ENCODE data around the gene ERC2.
"Not testable (repeated sequence)": the region's sequence is repeated elsewhere in the genome, so short reads cannot be mapped to it uniquely, and the experiment has no call there.

Gene ERC2

DNA sequence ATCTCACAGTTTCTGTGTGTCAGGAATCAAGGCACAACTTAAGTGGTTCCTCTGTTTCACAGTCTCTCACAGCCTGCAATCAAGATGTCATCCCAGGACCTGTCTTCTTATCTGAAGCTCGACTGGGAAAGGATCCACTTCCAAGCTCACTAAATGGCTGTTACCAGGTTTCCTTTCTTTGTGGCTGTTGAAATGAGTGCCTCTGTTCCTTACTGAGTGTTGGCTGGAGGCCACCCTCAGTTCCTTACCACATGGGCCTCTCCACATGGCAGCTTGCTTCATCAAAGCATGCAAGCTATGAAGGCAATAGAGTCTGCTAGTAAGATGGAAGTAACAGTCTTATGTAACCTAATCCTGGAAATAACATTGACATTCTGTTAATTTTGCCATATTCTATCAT is 174.0 kb downstream of the ERC2 start:
- Mint-ChIP-seq H3K27ac (no peak overlapping the region), H3K36me3 (ENCODE audit: low read depth) (no peaks in the 10 kb centered on the region), H3K27me3 (peaks cover 30% of the 10 kb centered on the region), H3K9me3 (peaks cover 2% of the 10 kb centered on the region), H3K4me1 (ENCODE audit: low read depth) (peaks cover 10% of the 10 kb centered on the region), H3K4me3 (no peak overlapping the region)
- DNase-seq, result no peak

DNA sequence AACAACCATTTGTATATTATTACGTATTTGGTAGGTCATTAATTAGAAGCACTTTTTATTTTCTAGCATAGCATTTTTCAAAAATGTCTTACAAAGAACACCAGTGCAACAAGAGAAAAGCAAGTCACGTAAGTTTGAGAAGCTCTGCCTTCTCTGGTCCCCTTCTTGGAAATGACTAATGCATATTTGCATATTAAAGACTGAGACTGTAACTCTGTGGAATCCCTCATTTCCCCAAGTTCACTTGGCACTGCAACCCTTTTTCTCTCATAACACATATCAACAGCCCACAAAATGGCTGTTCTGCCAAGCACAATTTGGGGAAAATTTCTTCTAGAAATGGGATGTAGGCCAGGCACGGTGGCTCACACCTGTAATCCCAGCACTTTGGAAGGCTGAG is 176.3 kb downstream of the ERC2 start:
- no peak overlapping the region for H3K4me3 Mint-ChIP-seq
- no peak for DNase-seq
- no peaks in the 10 kb centered on the region for H3K9me3 Mint-ChIP-seq
- peaks cover 21% of the 10 kb centered on the region for H3K27me3 Mint-ChIP-seq
- H3K27ac Mint-ChIP-seq, result no peak overlapping the region
- peaks cover 10% of the 10 kb centered on the region for H3K4me1 Mint-ChIP-seq (ENCODE audit: low read depth)
- H3K36me3 Mint-ChIP-seq (ENCODE audit: low read depth), result no peaks in the 10 kb centered on the region

DNA sequence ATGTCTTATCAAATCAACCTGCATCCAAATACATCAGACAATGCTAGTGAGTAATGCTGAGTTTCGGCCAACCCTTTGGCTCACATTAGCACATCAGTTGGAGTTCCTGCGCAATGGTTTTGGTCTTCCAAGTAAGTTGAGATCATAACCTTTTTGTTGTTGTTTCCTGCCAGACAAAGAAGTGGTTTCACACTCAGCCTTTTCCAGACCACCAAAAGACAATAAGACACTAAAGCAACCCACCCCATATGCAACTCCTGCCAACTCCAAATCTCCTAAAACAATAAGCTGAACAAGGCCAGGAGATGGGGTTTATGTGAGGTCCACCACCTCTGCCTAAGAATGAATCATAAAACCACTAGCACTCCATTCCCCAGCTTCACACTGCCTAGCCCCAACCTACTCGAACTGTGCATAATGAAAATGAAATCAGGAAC is 177.0 kb downstream of the ERC2 start:
- peaks cover 10% of the 10 kb centered on the region for H3K4me1 Mint-ChIP-seq (ENCODE audit: low read depth)
- H3K27ac Mint-ChIP-seq, result no peak overlapping the region
- no peak for DNase-seq
- no peak overlapping the region for H3K4me3 Mint-ChIP-seq
- H3K27me3 Mint-ChIP-seq, result peaks cover 19% of the 10 kb centered on the region
- no peaks in the 10 kb centered on the region for H3K36me3 Mint-ChIP-seq (ENCODE audit: low read depth)
- H3K9me3 Mint-ChIP-seq, result no peaks in the 10 kb centered on the region

- Mint-ChIP-seq H3K27ac (no peak overlapping the region), H3K9me3 (no peaks in the 10 kb centered on the region), H3K4me1 (ENCODE audit: low read depth) (peaks cover 10% of the 10 kb centered on the region), H3K4me3 (no peak overlapping the region), H3K36me3 (ENCODE audit: low read depth) (no peaks in the 10 kb centered on the region), H3K27me3 (peaks cover 16% of the 10 kb centered on the region)
- DNase-seq, result no peak
These were observed 177.9 kb downstream of the ERC2 start for GRCh38 chr3:56290374-56290773.

GRCh38 chr3:56288258-56288657 is 180.0 kb downstream of the ERC2 start:
- Mint-ChIP-seq H3K4me1 (ENCODE audit: low read depth) (peaks cover 10% of the 10 kb centered on the region), H3K36me3 (ENCODE audit: low read depth) (no peaks in the 10 kb centered on the region), H3K27ac (no peak overlapping the region), H3K4me3 (no peak overlapping the region), H3K9me3 (no peaks in the 10 kb centered on the region), H3K27me3 (peaks cover 22% of the 10 kb centered on the region)
- DNase-seq, result no peak

DNA sequence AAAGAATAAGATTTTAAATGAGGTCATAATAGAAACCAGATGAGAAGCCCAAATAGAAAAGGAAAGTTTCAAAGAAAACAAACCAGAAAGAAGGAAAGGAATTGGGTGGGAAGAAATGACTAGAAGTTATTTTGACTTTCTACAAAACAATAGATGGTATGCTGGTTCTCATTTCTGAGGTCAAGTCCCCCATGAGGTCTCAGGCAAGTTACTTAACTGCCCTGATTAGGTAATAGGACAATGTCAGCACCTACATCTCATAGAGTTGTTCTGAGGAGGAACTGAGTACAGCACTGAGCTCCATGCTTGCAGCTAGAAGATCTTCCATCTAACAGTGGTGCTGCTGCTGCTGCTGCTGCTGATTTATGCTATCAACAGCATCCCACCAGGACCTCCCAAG is 185.9 kb downstream of the ERC2 start:
- Mint-ChIP-seq H3K4me1 (ENCODE audit: low read depth) (no peaks in the 10 kb centered on the region), H3K27me3 (peaks cover 16% of the 10 kb centered on the region), H3K4me3 (no peak overlapping the region), H3K9me3 (peaks cover 2% of the 10 kb centered on the region), H3K27ac (no peak overlapping the region), H3K36me3 (ENCODE audit: low read depth) (no peaks in the 10 kb centered on the region)
- DNase-seq, result no peak

DNA sequence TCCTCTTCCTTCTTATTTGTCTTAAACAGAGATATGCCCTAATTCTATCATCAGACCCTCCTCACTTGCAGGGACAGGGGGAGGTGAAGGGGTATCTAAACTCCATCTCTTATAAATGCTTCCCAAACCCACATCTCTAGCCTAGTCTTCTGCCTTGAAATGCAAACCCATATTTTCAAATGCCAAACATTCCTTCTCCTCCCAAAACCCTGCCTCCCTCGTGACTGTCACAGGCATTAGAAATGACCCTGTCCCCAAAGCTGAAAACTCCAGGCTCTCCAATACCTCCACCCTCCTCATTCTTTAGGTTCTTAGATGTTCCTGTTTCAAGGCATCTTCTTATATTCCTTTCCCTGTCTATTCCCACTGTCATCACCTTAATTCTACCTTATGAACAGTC is 191.0 kb downstream of the ERC2 start:
- Mint-ChIP-seq H3K27me3 (peaks cover 19% of the 10 kb centered on the region), H3K27ac (no peak overlapping the region), H3K4me1 (ENCODE audit: low read depth) (no peaks in the 10 kb centered on the region), H3K4me3 (no peak overlapping the region), H3K36me3 (ENCODE audit: low read depth) (no peaks in the 10 kb centered on the region), H3K9me3 (peaks cover 2% of the 10 kb centered on the region)
- DNase-seq, result no peak

- DNase-seq, result no peak
- Mint-ChIP-seq H3K27me3 (peaks cover 19% of the 10 kb centered on the region), H3K9me3 (peaks cover 2% of the 10 kb centered on the region), H3K4me1 (ENCODE audit: low read depth) (no peaks in the 10 kb centered on the region), H3K36me3 (ENCODE audit: low read depth) (no peaks in the 10 kb centered on the region), H3K27ac (no peak overlapping the region), H3K4me3 (no peak overlapping the region)
These were observed 193.1 kb downstream of the ERC2 start for GRCh38 chr3:56275120-56275519.

- H3K36me3 Mint-ChIP-seq (ENCODE audit: low read depth), result no peaks in the 10 kb centered on the region
- no peak overlapping the region for H3K27ac Mint-ChIP-seq
- DNase-seq, result no peak
- no peaks in the 10 kb centered on the region for H3K9me3 Mint-ChIP-seq
- peaks cover 6% of the 10 kb centered on the region for H3K27me3 Mint-ChIP-seq
- H3K4me3 Mint-ChIP-seq, result no peak overlapping the region
- no peaks in the 10 kb centered on the region for H3K4me1 Mint-ChIP-seq (ENCODE audit: low read depth)
These were observed 198.3 kb downstream of the ERC2 start for GRCh38 chr3:56269755-56270535.

DNA sequence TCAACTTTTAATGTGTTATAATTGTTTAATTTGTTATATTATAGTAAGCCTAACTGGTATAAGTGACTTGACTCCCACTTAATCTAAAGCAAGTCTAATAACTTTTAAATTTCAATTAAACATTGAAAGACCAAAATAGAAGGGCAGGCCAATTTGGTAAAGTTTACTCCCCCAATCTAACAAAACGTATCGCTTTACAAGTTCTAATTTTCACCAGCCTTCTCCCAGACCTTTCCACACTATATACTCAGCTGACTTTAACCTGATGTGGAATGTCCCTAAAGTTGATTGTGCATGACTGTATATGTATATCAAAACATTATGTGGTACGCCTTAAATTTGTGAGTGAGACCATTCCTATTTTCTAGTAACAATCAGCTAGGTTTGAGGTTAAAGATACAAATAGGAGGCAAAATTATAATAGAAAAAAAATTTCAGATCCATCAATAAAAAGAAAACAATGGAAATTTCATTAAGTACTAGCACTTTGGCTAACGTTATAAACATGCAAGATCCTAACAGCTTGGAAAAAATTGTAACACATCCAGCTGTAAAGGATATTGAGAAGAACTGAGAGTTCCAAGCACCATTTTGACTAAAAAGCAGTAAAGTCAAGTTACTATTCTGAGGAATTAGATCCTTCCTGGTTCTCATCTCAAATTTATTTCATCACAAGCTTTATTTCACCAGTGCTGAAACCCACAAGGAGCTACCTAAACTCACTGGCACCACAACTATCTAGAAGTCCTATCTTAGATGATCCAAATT is 199.5 kb downstream of the ERC2 start:
- Mint-ChIP-seq H3K4me3 (no peak overlapping the region), H3K4me1 (ENCODE audit: low read depth) (no peaks in the 10 kb centered on the region), H3K36me3 (ENCODE audit: low read depth) (no peaks in the 10 kb centered on the region), H3K27me3 (peaks cover 6% of the 10 kb centered on the region), H3K9me3 (no peaks in the 10 kb centered on the region), H3K27ac (no peak overlapping the region)
- DNase-seq, result no peak

DNA sequence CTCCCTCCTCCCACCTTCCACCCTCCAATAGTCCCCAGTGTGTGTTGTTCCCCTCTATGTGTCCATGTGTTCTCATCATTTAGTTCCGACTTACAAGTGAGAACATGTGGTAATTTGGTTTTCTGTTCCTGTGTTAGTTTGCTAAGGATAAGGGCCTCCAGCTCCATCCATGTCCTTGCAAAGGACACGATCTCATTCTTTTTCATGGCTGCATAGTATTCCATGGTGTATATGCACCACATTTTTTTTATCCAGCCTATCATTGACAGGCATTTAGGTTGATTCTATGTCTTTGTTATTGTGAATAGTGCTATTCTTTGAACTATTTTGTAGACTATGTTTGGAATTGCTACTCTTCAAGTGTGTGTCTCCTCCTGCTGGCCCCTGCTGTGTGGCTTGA is 206.4 kb downstream of the ERC2 start:
- H3K27ac Mint-ChIP-seq; H3K4me3 Mint-ChIP-seq; DNase-seq; H3K36me3 Mint-ChIP-seq (ENCODE audit: low read depth); H3K9me3 Mint-ChIP-seq; H3K4me1 Mint-ChIP-seq (ENCODE audit: low read depth): not testable (repeated sequence)
- peaks cover 16% of the 10 kb centered on the region for H3K27me3 Mint-ChIP-seq

- no peak for DNase-seq
- Mint-ChIP-seq H3K36me3 (ENCODE audit: low read depth) (no peaks in the 10 kb centered on the region), H3K4me1 (ENCODE audit: low read depth) (no peaks in the 10 kb centered on the region), H3K27me3 (peaks cover 20% of the 10 kb centered on the region), H3K9me3 (peaks cover 5% of the 10 kb centered on the region), H3K4me3 (no peak overlapping the region), H3K27ac (no peak overlapping the region)
These were observed 208.0 kb downstream of the ERC2 start for GRCh38 chr3:56260262-56260661.

- no peaks in the 10 kb centered on the region for H3K36me3 Mint-ChIP-seq (ENCODE audit: low read depth)
- peaks cover 20% of the 10 kb centered on the region for H3K27me3 Mint-ChIP-seq
- H3K9me3 Mint-ChIP-seq, result peaks cover 5% of the 10 kb centered on the region
- DNase-seq, result no peak
- H3K4me3 Mint-ChIP-seq, result no peak overlapping the region
- no peaks in the 10 kb centered on the region for H3K4me1 Mint-ChIP-seq (ENCODE audit: low read depth)
- no peak overlapping the region for H3K27ac Mint-ChIP-seq
These were observed 210.4 kb downstream of the ERC2 start for GRCh38 chr3:56257826-56258225.

- Mint-ChIP-seq H3K27me3 (peaks cover 11% of the 10 kb centered on the region), H3K36me3 (ENCODE audit: low read depth) (no peaks in the 10 kb centered on the region), H3K4me1 (ENCODE audit: low read depth) (no peaks in the 10 kb centered on the region), H3K9me3 (no peaks in the 10 kb centered on the region), H3K4me3 (no peak overlapping the region), H3K27ac (no peak overlapping the region)
- DNase-seq, result no peak
These were observed 213.4 kb downstream of the ERC2 start for GRCh38 chr3:56254835-56255234.

GRCh38 chr3:56253941-56254665 is 214.2 kb downstream of the ERC2 start:
- Mint-ChIP-seq H3K9me3 (no peaks in the 10 kb centered on the region), H3K36me3 (ENCODE audit: low read depth) (no peaks in the 10 kb centered on the region), H3K27me3 (peaks cover 11% of the 10 kb centered on the region), H3K4me1 (ENCODE audit: low read depth) (no peaks in the 10 kb centered on the region), H3K27ac (no peak overlapping the region), H3K4me3 (no peak overlapping the region)
- DNase-seq, result no peak

Data from activated T-cell treated with anti-CD3 and anti-CD28 coated beads, Interleukin-2, amount 50 U/mL, for 24 hours (primary cell).